ENCODE measurements around the gene KRT39. TPM values are rescaled to one million over a fixed set of nuclear protein-coding genes. Genes with fewer than 3 reads are reported as not detected.

KRT39 gene
- total RNA-seq, 4 donors from 2014 or later = not detected

GRCh38 chr17:40986920-40987319 is 20.2 kb upstream of the KRT39 start:
- Histone ChIP-seq H3K27ac (no peak overlapping the region), H3K4me3 (no peak overlapping the region), H3K9me3 (no peaks in the 10 kb centered on the region), H3K4me1 (no peaks in the 10 kb centered on the region), H3K36me3 (no peaks in the 10 kb centered on the region), H3K27me3 (peaks cover 23% of the 10 kb centered on the region)
- no peak for ATAC-seq
- TF ChIP-seq EP300 (IDR thresholded peaks at IDR 0.05) = no peak
- 42 to 73% methylated on average over 4 to 8 of the region's 8 CpGs for WGBS, 2 donors (ENCODE audit: low coverage in 1 of 2)

- no peak for ATAC-seq
- H3K27ac ChIP-seq = no peak within 1 kb of the TSS
- WGBS, 2 donors (ENCODE audit: low coverage in 1 of 2) = 53 to 70% methylated on average over 3 of the region's 3 CpGs
- H3K4me3 ChIP-seq = no peak within 1 kb of the TSS
- H3K9me3 ChIP-seq = no peaks in the 10 kb centered on the region
- no peaks in the 10 kb centered on the region for H3K36me3 ChIP-seq
- peaks cover 18% of the 10 kb centered on the region for H3K27me3 ChIP-seq
- TF ChIP-seq CTCF (IDR thresholded peaks at IDR 0.05) = no peak
- TF ChIP-seq POLR2AphosphoS5 (IDR thresholded peaks at IDR 0.05) = no peak
- TF ChIP-seq POLR2A (IDR thresholded peaks at IDR 0.05) = no peak
- no peak for TF ChIP-seq EP300 (IDR thresholded peaks at IDR 0.05)
- peaks cover 0 to 8% (median 0%) of the 10 kb centered on the region in 3 donors for H3K4me1 ChIP-seq
Observed at GRCh38 chr17:40984226-40984625, 17.5 kb upstream of the KRT39 start, which contains the start of gene KRT40. Gene KRT40 (minus strand): TSS chr17:40984326. CDS start chr17:40984273, 53 bp downstream.

DNA sequence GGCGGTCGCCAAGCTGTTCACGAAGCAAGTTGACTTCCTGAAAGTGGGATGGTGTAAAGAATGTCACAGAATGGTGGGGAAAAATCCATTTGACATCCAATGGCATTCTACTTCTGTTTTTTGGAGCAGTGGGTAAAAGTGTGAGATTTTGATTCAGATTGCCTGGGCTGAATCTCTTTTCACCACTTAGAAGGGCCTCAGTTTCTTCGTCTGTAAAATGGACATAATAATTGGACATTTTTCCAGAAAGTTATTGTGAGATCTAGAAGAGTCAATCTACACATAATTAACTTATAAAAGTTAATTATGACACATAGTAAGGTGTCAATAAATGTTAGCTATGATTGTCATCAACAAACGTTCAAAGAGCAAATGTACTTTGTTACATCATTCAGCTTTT is 14.4 kb upstream of the KRT39 start:
- H3K4me1 ChIP-seq = peaks cover 0 to 8% (median 0%) of the 10 kb centered on the region in 3 donors
- TF ChIP-seq POLR2A (IDR thresholded peaks at IDR 0.05) (no peak), CTCF (IDR thresholded peaks at IDR 0.05) (no peak), EP300 (IDR thresholded peaks at IDR 0.05) (no peak), POLR2AphosphoS5 (IDR thresholded peaks at IDR 0.05) (no peak)
- WGBS, 2 donors (ENCODE audit: low coverage in 1 of 2) = 48 to 94% methylated on average over 2 to 5 of the region's 5 CpGs
- H3K4me3 ChIP-seq = no peak overlapping the region
- no peaks in the 10 kb centered on the region for H3K9me3 ChIP-seq
- ATAC-seq = no peak
- H3K36me3 ChIP-seq = no peaks in the 10 kb centered on the region
- peaks cover 22% of the 10 kb centered on the region for H3K27me3 ChIP-seq
- no peak overlapping the region for H3K27ac ChIP-seq

- peaks cover 0 to 8% (median 0%) of the 10 kb centered on the region in 3 donors for H3K4me1 ChIP-seq
- TF ChIP-seq EP300 (IDR thresholded peaks at IDR 0.05) (no peak), POLR2AphosphoS5 (IDR thresholded peaks at IDR 0.05) (no peak), CTCF (IDR thresholded peaks at IDR 0.05) (no peak), POLR2A (IDR thresholded peaks at IDR 0.05) (no peak)
- H3K27me3 ChIP-seq = peaks cover 26% of the 10 kb centered on the region
- no peaks in the 10 kb centered on the region for H3K36me3 ChIP-seq
- no peak for ATAC-seq
- 4% methylated on average over 5 to 7 of the region's 8 CpGs for WGBS, 2 donors (ENCODE audit: low coverage in 1 of 2)
- no peaks in the 10 kb centered on the region for H3K9me3 ChIP-seq
- no peak overlapping the region for H3K4me3 ChIP-seq
- H3K27ac ChIP-seq = no peak overlapping the region
Observed at GRCh38 chr17:40980596-40980995, 13.8 kb upstream of the KRT39 start.

DNA sequence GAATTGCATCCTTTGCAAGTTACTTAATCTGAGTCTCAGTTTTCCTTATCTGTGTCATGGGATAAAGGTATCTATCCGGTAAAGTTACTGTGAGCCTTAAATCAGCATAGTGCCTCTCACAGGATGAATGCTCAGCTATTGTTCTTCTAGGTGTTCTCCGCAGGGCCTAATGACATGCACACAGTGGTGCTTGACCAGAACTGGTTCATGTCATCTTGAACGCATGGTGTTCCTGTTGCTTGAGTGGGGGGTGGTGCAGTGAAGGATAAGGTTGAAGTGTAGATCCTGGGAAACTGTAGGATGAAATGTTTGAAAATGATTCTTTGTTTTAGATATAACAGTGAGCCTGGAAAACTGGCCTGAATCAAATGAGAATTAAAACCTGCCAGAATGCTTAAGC is 13.4 kb upstream of the KRT39 start:
- Histone ChIP-seq H3K9me3 (no peaks in the 10 kb centered on the region), H3K4me3 (no peak overlapping the region), H3K27ac (no peak overlapping the region), H3K4me1 (peaks cover 0 to 8% (median 0%) of the 10 kb centered on the region in 3 donors), H3K27me3 (peaks cover 26% of the 10 kb centered on the region), H3K36me3 (no peaks in the 10 kb centered on the region)
- no peak for ATAC-seq
- 69 to 77% methylated on average over 2 of the region's 3 CpGs for WGBS, 2 donors (ENCODE audit: low coverage in 1 of 2)
- TF ChIP-seq POLR2AphosphoS5 (IDR thresholded peaks at IDR 0.05) (no peak), EP300 (IDR thresholded peaks at IDR 0.05) (no peak), POLR2A (IDR thresholded peaks at IDR 0.05) (no peak), CTCF (IDR thresholded peaks at IDR 0.05) (no peak)
